CD4-positive, alpha-beta T cell treated with Interleukin-17A for 4 hours (primary cell): ENCODE data around the gene FGD2.
"Not testable (repeated sequence)": the region's sequence is repeated elsewhere in the genome, so short reads cannot be mapped to it uniquely, and the experiment has no call there.

ENCODE experiments used
- DNase-seq: peaks from one replicate; pipeline ENCODE4 v3.0.0-alpha.2; 2020; ENCODE audit warnings: mixed read lengths

The FGD2 gene

GRCh38 chr6:37047689-37048402, 42.4 kb downstream of the FGD2 start:
- no peak for DNase-seq

- DNase-seq: no peak
Observed at GRCh38 chr6:37048403-37048850, 43.0 kb downstream of the FGD2 start.

- peak; percentile 82 for DNase-seq
Observed at GRCh38 chr6:37048851-37049757, 43.6 kb downstream of the FGD2 start.

GRCh38 chr6:37049758-37050044, 44.2 kb downstream of the FGD2 start:
- no peak for DNase-seq

GRCh38 chr6:37050045-37050853, 44.8 kb downstream of the FGD2 start:
- peak; percentile 68 for DNase-seq

GRCh38 chr6:37050854-37051137, 45.3 kb downstream of the FGD2 start:
- DNase-seq: peak; percentile 16

- DNase-seq: peak; percentile 94
Observed at GRCh38 chr6:37051138-37052026, 45.9 kb downstream of the FGD2 start.

- peak; percentile 13 for DNase-seq
Observed at GRCh38 chr6:37052027-37052628, 46.7 kb downstream of the FGD2 start.

- no peak for DNase-seq
Observed at GRCh38 chr6:37053683-37054082, 48.2 kb downstream of the FGD2 start.

GRCh38 chr6:37054171-37054570, 48.7 kb downstream of the FGD2 start:
- no peak for DNase-seq

- no peak for DNase-seq
Observed at GRCh38 chr6:37054580-37054979, 49.1 kb downstream of the FGD2 start.

- no peak for DNase-seq
Observed at GRCh38 chr6:37056112-37056403, 50.6 kb downstream of the FGD2 start.

GRCh38 chr6:37056439-37057127, 51.1 kb downstream of the FGD2 start:
- no peak for DNase-seq

- no peak for DNase-seq
Observed at GRCh38 chr6:37057128-37057471, 51.6 kb downstream of the FGD2 start.

GRCh38 chr6:37057678-37058077, 52.2 kb downstream of the FGD2 start:
- DNase-seq: no peak

- DNase-seq: no peak
Observed at GRCh38 chr6:37058084-37058586, 52.7 kb downstream of the FGD2 start.

- not testable (repeated sequence) for DNase-seq
Observed at GRCh38 chr6:37058984-37059343, 53.5 kb downstream of the FGD2 start.

- DNase-seq: peak; percentile 32
Observed at GRCh38 chr6:37059344-37060194, 54.1 kb downstream of the FGD2 start.

- no peak for DNase-seq
Observed at GRCh38 chr6:37060195-37060559, 54.7 kb downstream of the FGD2 start.

GRCh38 chr6:37061157-37061804, 55.8 kb downstream of the FGD2 start:
- no peak for DNase-seq
